HG02763 (cell line): ENCODE measurements around the gene C1QL3.

ENCODE experiments used
- ATAC-seq: cut with Tn5 transposase; IDR thresholded peaks from one replicate; pipeline ENCODE4 v1.9.1; 2021; ENCODE audit warnings: mild to moderate bottlenecking, moderate library complexity; ENCODE audit not compliant: unreplicated experiment

The C1QL3 gene

DNA sequence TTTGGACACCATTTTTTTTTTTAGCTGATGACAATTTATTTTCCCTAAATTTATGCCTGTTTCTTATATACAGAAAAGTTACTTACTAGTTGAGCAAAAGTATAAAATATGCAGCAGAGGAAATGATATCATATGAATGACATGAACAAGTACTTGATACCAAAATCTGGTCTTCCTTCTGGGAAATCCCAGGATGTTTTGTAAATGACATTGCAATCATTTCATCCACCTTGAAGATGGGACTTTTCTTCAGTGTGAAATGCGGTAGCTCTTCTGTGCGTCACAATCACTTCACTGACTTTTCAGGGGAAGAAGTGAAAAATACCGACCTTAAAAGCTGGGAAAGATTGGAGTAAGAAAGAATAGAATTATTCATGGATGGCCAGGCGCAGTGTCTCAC lies 23.8 kb downstream of the C1QL3 start:
- ATAC-seq = no peak

DNA sequence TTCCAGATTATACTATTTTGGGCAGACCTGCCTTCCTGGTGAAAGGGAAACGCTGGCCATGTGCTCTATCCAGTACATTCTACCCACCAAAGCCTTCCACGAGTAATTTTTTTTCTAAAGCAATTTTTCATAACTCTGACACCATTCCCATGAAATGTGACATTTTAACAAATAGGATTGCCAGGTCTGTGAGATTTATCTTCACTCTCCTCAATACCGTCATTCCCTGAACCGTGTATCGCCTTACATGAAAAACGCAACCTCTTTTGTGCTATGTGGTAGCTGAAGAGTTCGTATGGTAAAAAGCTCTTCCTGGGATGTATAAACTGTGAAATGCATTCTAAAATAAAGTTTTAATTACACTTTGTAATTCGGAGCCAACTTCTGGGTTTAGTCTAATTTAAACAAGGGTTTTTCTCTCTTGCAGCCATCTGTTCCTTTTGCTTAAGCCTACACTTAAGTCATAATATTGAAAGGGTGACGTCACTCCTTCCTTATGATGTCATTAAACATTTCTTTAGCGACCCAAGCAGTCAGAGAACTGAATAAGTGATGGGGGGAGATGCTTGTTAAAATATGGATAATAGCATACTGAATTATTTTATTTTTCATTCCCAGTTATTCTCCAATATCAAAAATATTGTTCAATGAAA lies 27.7 kb downstream of the C1QL3 start:
- ATAC-seq = no peak

DNA sequence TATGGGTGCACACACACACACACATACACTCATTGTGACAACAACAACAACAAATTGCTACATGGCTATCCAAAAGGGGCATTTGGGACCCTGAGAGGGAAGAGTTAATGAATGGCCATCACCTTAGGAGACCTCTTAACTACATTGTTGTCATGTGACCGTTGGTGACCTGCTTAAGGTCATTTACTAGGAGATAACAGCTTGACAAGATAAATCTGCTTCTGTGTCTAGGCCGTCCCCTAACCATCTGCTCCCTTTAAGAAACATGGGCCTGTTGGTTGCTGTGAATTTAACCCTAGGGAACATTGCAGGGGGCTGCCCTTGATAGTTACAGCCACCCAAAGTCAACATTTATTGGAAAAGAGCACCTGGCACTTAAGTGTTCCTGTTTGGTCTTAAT lies 29.7 kb downstream of the C1QL3 start:
- no peak for ATAC-seq

DNA sequence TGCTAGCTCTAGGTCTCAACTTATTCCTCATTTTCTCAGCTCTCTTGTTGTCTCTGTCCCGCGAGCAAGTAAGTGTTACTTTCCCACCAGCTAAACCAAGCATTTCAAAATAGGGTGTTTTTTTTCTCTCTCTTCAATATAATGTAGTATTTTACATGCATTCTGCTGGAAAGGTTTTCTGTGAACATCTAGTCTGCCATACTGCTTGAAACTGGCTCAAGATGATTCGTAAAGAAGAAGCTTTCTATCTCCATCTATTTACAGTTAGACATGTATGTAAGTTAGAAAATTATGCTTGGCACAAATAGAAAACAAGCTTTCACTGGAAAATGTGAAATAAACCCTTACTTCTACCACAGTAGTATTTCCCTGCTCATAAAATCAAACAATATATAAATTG lies 31.2 kb downstream of the C1QL3 start:
- no peak for ATAC-seq

DNA sequence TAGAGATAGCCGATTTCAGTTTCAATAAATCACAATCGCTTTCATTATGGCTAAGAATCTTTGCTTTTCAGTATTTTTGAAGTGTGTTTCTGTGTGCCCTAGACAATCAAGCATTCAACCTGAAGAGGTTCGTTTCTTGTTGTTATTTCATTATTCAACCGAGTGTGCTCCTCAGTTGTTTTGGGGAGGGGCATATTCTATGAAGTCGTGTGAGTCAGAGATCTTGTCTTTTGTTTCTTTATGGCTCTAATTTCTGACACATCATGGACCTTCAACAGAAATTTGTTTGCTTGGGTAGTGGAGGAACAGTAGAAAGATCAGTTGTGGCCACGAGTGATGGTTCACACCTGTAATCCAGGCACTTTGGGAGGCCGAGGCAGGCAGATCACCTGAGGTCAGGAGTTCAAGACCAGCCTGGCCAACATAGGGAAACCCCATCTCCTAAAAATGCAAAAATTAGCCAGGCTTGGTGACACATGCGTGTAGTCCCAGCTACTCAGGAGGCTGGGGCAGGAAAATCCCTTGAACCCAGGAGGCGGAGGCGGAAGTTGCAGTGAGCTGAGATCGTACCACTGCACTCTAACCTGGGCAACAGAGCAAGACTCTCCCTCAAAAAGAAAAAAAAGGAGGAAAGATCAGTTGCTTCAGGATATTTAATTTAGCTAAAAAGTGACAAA lies 38.3 kb downstream of the C1QL3 start:
- ATAC-seq = no peak

DNA sequence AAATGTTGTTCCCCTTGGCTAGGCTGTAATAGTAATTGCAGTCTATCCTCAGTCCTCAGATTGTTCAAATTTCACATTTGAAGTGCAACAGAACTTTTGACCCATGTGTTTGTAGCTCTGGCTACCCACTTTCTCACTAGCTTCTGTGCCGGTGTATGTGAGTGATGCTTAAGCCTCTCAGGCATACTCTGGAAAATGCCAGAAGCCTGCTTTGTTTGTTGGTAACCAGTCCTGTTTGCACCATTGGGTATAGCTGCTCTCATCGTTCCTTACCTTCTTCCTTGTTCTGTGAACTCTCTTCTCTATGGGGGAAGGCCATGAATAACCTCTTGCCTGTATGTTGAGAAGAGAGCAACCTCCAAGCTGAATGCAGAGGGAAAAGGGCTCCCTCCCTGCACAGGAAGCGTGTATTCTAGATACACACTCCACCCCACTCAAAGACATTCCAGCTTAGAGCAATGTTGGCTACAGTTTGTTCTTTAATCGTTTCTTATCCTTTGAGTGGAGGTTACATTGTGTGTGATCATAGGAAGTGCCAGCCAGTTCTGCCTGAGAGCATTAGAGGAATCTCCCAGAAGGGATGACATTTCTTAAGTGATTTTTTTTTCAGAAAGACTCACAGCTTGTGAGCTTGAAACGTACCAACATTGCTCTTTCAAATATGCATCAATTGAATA lies 40.5 kb downstream of the C1QL3 start:
- ATAC-seq = no peak

DNA sequence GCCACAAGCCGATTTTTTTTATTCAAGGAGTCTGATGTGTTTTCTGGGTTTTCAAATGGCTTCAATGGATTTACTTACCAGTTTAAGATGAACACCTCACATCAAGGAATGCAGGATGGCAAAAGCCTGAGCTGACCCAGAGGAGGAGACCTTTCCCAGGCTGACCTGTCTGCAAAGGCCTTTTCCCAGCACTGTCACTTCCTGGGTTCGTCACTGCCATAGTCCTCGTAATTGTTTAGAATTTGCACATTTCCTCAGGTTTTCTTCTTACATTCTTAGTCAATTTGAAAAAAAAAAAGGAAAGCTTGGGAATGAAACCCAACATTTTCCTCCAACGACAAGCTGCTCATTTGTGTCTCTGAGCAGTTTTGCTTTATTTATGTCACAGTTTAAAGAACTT lies 42.9 kb downstream of the C1QL3 start:
- no peak for ATAC-seq

DNA sequence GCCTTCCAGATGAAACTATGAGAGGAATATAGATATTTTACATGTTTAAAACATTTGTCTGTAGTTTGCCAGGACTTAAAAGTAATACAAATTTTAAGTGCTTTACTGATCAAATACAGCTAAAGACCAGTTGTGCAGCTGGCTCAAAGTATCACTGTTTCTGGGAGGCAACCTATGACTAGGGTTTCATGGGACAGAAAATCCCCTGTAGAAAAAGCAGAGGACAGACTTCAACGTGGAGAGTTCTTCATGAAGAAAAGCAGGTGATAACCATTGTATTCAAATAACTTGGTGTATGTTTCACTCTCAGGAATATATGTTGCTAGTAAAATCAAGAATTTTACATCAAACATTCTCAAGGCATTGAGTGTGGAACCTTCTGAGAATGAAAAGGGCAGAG lies 43.9 kb downstream of the C1QL3 start:
- ATAC-seq = no peak

DNA sequence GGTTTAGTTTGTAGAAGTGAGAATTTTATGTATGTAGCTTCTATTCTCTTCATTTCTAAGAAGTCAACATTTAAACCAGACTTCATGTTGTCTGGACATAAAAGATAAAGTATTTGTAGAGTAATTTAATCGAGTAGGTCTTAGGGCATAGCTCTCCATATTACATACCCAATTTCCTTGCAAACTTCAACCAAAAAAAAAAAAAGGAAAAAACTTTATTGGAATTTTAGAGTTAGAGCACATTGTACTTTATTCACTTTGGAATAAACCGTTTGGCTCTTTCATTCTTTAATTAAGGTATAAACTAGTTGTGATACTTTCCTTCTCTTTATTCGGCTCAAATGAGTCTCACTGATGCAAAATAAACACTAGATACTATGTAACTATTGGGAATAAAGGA lies 48.9 kb downstream of the C1QL3 start:
- no peak for ATAC-seq

DNA sequence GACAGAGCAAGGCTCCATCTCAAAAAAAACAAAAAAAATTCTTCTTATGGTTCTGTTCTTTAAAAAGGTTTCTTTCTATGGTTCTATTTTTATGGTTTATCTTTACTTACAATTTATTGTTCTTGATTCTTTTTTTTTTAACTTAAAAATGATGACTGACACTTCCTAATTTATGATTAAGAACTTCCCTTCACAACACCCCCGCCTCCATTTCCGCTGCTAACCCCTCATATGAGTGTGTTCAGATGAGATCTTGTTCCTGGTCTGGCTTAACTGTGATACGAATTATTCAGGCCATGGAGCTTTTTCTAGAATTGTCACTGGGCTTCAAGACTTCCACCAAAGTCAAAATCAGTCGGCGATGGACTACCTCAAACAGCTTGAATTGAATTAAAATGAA lies 50.9 kb downstream of the C1QL3 start:
- no peak for ATAC-seq

DNA sequence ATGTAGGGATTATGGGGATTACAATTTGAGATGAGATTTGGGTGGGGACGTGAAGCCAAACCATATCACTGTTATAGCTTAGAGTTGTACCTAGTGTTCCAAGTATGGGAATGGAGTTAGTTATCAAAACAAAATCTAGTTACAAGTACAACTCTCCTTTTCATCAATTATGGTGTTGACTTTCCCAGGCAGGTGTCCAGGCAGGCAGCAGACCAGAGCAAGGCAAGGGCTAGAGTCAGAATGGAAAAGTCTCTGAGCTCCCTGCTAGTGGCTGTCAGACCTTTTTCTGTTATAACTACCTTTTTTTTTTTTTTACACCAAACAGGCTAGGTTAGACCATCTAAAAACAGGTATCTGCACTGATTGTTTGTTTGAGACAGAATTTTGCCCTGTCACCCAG lies 55.7 kb downstream of the C1QL3 start:
- ATAC-seq = no peak
